Measurements from ENCODE around the gene FIGLA. TPM values are rescaled to one million over a fixed set of nuclear protein-coding genes. Genes with fewer than 3 reads are reported as not detected.

Gene FIGLA
- total and polyA plus RNA-seq, 2 experiments from 2014 or later = not detected

- TF ChIP-seq NANOG (IDR thresholded peaks at IDR 0.05; ENCODE audit: borderline replicate concordance) (no peak), ZNF114 (CRISPR knock-in tag; IDR thresholded peaks at IDR 0.05) (no peak)
- Mint-ChIP-seq H3K4me1 (peaks cover 48% of the 10 kb centered on the region), H3K27me3 (ENCODE audit: insufficient read depth, low read depth, poor library complexity) (peaks cover 3% of the 10 kb centered on the region), H3K9me3 (no peaks in the 10 kb centered on the region), H3K4me3 (no peak overlapping the region), H3K36me3 (ENCODE audit: low read depth) (peaks cover 4% of the 10 kb centered on the region), H3K27ac (no peak overlapping the region)
- DNase-seq (ENCODE audit: low spot score) = no peak
- peaks cover 60% of the 10 kb centered on the region for H3K4me1 ChIP-seq (ENCODE audit: insufficient read depth)
- no peaks in the 10 kb centered on the region for H3K36me3 ChIP-seq (ENCODE audit: insufficient read depth)
- no peak for ATAC-seq
- H3K4me3 ChIP-seq = no peak overlapping the region
- no peak overlapping the region for H3K4me2 ChIP-seq
- H3K27ac ChIP-seq (ENCODE audit: low read depth) = no peak overlapping the region
- H4K20me1 ChIP-seq (replicated peaks; ENCODE audit: insufficient read depth) = peaks cover 84% of the 10 kb centered on the region
- no peak overlapping the region for H2AFZ ChIP-seq
- no peaks in the 10 kb centered on the region for H3F3A ChIP-seq (replicated peaks; ENCODE audit: low read depth)
- H3K79me2 ChIP-seq (replicated peaks; ENCODE audit: insufficient read depth) = peaks cover 100% of the 10 kb centered on the region
- no peaks in the 10 kb centered on the region for H3K27me3 ChIP-seq (ENCODE audit: insufficient read depth)
- 0 out of 2 replicates have a peak, but pooled peaks cover 3% of the 10 kb centered on the region for H3K9me2 ChIP-seq (ENCODE audit: insufficient read depth)
Measured at GRCh38 chr2:70757360-70757759, 33.1 kb downstream of the FIGLA start.

GRCh38 chr2:70756128-70756527 is 34.3 kb downstream of the FIGLA start:
- Mint-ChIP-seq H3K27me3 (ENCODE audit: insufficient read depth, low read depth, poor library complexity) (peaks cover 3% of the 10 kb centered on the region), H3K4me3 (no peak overlapping the region), H3K27ac (no peak overlapping the region), H3K9me3 (no peaks in the 10 kb centered on the region), H3K4me1 (peaks cover 51% of the 10 kb centered on the region), H3K36me3 (ENCODE audit: low read depth) (peaks cover 4% of the 10 kb centered on the region)
- Histone ChIP-seq H3K4me2 (no peak overlapping the region), H3K4me1 (ENCODE audit: insufficient read depth) (peaks cover 65% of the 10 kb centered on the region), H3K27me3 (ENCODE audit: insufficient read depth) (no peaks in the 10 kb centered on the region), H2AFZ (no peak overlapping the region), H3K79me2 (replicated peaks; ENCODE audit: insufficient read depth) (peaks cover 100% of the 10 kb centered on the region), H3F3A (replicated peaks; ENCODE audit: low read depth) (no peaks in the 10 kb centered on the region), H3K36me3 (ENCODE audit: insufficient read depth) (no peaks in the 10 kb centered on the region), H4K20me1 (replicated peaks; ENCODE audit: insufficient read depth) (peaks cover 95% of the 10 kb centered on the region), H3K27ac (ENCODE audit: low read depth) (no peak overlapping the region), H3K9me2 (ENCODE audit: insufficient read depth) (0 out of 2 replicates have a peak, but pooled peaks cover 3% of the 10 kb centered on the region), H3K4me3 (no peak overlapping the region)
- ATAC-seq (no peak), DNase-seq (ENCODE audit: low spot score) (no peak)
- TF ChIP-seq STAT1 (IDR thresholded peaks at IDR 0.05; ENCODE audit: unreplicated experiment) (no peak), JUNB (IDR thresholded peaks at IDR 0.05; ENCODE audit: unreplicated experiment) (no peak), ZNF114 (CRISPR knock-in tag; IDR thresholded peaks at IDR 0.05) (no peak), EZH2phosphoT487 (IDR thresholded peaks at IDR 0.05; ENCODE audit: unreplicated experiment) (no peak), CTCF (conservative IDR thresholded peaks at IDR 0.05; ENCODE audit: low read depth in 2 of 2) (no peak), ETS1 (IDR thresholded peaks at IDR 0.05) (no peak), ZNF331 (CRISPR knock-in tag; IDR thresholded peaks at IDR 0.05; ENCODE audit: low read depth) (no peak), POLR2AphosphoS5 (IDR thresholded peaks at IDR 0.05; ENCODE audit: low read depth) (no peak), ZNF462 (CRISPR knock-in tag; IDR thresholded peaks at IDR 0.05) (no peak), EZH2 (IDR thresholded peaks at IDR 0.05; ENCODE audit: low read depth, unreplicated experiment) (no peak), NANOG (IDR thresholded peaks at IDR 0.05; ENCODE audit: borderline replicate concordance) (no peak)

Measured in GM23338 (cell line).